GM18870 (cell line): Measurements from ENCODE around the gene NDUFAF8.
A peak's percentile ranks its signal among the peaks of the same experiment; 100 is the strongest.

ENCODE experiments used
- ATAC-seq: cut with Tn5 transposase; IDR thresholded peaks from one replicate; pipeline ENCODE4 v1.9.1; 2021; ENCODE audit warnings: moderate library complexity; ENCODE audit not compliant: unreplicated experiment

Gene NDUFAF8

GRCh38 chr17:81237591-81238489 is 1.3 kb upstream of the NDUFAF8 start:
- no peak for ATAC-seq

DNA sequence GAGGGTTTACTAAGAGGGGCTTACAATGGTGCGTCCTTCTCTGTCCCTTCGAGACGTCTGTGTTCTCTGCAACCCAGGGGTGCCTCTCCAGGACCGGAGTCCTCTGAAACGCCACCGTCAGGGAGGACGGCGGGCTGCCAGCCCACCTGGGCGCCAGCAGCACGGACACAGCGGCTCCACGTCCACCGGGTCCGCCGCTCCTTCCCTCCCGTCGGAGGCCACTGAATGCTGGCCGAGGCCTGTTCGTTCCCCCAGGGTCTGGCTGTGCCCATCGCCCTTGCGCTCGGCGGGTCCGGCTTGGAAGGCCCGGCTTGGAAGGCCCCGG is 666 bp upstream of the NDUFAF8 start:
- peak; percentile 5 for ATAC-seq

GRCh38 chr17:81239714-81240555 is 817 bp downstream of the NDUFAF8 start:
- no peak for ATAC-seq

DNA sequence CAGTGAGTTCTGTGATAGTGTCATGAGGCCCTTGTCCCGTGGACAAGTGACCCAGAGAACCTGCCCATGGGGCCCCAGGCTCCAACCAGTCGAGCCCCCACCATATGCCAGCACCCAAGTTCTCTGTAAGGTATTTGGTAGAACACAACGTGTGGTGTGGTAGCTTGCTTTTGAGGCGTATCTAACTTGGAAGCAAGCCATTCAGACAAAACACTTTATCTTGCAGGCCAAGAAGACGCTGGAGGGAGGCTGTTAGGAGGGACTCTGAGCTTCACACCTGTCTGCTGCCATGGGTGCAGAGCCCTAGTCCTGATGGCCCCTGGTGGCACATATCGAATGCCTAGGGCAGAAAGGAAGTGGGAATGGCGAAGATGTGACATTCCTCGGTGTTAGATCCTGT is 1.6 kb downstream of the NDUFAF8 start:
- ATAC-seq, result no peak

DNA sequence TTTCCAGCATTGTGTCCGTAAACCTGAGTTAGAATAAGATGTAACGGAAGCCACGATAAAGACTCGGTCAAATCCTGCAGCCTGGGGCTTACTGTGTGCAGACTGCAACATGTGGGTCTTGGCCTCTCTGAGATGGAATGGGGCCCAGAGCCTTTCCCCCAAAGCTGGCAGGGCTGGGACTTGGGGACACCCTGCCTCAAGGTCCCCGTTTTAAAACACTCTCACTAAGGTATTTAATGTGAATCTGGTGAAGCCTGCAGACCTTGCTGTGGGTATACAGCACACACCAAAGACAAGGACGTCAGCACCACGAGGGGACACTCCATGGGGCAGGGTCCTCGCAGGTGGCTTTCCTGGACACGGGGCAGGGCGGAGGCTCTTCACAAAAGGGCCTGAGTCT is 2.1 kb downstream of the NDUFAF8 start:
- no peak for ATAC-seq

GRCh38 chr17:81241648-81242420 is 2.7 kb downstream of the NDUFAF8 start:
- no peak for ATAC-seq

DNA sequence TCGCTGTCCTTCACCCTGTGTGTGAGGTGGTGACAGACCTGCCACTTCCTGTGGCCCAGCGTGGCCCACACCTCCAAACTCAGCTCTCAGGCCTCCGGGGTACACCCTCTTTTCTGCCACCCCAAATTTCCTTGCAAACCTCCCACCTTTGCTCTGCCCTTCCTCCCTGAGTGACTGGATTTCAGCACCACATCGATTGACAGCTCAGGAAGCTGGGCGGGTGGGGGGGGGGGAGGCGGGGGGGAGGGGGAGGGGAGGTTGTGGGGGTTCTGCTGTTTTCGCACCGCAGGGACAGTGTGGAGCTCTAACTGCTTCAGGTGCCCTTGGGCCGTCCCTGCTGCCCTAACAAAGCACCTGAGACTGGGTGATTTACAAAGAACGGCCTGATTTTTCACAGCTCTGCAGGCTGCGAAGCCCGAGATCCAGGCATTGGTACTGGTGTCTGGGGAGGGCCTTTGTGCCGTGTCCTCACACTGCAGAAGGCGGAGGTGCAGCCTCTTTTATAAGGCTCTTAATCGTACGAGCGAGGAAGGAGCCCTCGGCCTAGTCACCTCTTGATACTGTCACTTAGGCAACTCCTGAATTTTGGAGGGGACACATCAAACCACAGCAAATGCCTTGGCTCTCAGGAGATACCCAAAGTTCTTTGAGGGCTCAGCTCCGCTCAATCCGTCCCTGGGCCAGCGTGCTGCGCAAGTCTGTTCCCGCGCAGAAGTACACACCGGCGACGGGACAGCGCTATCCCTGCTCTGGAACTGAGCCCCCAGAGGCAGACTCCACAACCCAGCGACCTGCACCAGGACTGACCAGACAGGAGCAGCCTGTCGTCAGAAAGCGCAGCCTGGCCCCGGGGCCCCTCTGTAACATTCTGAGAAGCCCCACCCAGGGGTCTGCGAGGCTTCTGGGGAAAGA is 3.6 kb downstream of the NDUFAF8 start:
- no peak for ATAC-seq

DNA sequence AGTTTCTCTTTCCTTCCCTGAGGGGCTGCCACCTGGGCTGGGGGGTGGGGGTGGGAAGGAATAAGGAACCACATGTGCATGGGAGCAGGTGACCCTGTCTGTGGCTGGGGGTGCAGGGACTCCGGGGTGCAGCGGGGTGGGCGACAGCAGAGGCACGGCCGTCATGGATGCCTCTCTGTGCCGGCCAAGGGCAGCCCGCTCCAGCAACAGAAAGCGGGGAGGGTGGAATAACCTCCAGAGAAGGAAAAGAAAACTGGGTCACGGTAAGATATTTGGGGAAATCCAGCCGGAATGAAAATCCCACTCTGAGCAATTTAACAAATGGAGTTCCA is 4.2 kb downstream of the NDUFAF8 start:
- ATAC-seq, result no peak

DNA sequence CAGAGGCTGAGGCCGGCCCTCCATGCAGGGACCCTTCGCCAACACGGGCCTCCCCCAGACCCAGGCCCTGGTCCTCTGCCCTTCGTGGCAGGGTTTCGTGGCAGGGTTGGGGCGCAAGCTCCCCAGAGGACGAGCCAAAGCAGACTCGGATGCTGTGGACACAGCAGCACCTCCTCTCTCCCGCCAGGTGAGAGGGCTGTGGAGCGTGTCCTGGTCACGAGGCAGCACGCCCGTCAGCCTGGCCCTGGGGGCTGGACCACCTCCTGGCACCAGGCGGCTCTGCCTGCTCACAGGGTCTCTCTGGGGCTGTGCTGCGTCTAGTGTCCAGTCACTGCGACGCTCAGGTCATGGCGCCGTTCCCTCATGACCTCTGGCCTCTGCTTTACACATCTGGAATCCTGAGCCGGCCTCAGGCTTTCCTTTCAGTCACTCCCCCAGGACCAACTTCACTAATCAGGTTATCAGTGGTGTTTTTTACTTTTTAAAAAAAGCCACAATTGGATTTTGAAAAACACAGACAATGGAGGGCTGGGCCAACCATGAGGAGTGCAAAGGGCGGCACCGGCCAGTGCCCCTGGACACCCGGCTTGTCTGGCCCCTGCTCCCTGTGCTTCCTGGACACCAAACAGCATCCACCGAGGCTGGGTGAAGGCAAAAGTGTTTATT is 5.4 kb downstream of the NDUFAF8 start:
- no peak for ATAC-seq

- ATAC-seq, result no peak
Observed at GRCh38 chr17:81245024-81245664, 6.0 kb downstream of the NDUFAF8 start.

GRCh38 chr17:81245665-81246342 is 6.7 kb downstream of the NDUFAF8 start:
- ATAC-seq, result no peak

DNA sequence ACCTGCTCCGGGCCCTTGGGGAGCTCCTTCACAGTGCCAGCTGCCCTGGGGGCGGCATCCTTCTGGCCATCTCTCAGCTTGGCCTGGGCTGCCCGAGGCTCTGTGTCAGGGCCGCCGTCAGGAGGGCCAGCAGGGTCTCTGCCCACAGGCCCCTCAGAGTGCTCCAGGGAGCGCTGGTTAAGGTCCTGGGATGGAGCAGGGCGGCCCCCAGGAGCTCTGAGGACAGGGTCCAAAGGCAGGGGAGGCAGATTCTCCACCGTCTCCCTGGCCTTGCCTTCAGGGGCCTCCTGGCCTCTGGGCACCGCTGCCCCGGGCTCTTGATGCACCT is 7.2 kb downstream of the NDUFAF8 start:
- ATAC-seq, result no peak

GRCh38 chr17:81246679-81247338 is 7.7 kb downstream of the NDUFAF8 start:
- no peak for ATAC-seq

DNA sequence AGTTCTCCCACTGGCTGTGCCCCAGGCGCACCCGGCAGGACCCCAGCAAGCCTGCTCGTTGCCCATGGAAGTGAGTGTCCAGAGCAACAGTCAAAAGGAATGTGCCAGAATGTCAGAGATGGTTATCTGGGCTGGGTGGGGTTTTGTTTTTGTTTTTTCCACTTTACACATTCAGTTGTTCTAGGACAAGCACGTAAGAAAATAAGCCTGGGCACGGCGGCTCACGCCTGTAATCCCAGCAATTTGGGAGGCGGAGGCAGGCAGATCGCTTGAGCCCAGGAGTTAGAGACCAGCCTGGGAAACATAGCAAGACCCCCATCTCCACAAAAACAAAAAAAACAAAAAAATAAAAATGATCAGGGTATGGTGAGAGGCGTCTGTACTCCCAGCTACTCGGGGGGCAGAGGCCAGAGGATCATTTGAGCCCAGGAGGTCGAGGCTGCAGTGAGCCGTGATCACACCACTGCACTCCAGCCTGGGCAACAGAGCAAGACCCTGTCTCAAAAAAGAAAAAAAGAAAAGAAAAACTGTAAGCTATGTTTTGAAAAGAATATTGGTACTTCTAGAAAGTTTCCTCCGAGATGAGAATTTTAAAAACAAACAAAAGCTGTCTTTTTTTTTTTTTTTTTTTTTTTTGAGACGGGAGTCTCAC is 8.3 kb downstream of the NDUFAF8 start:
- ATAC-seq, result no peak

- ATAC-seq, result no peak
Observed at GRCh38 chr17:81248649-81249048, 9.5 kb downstream of the NDUFAF8 start.

DNA sequence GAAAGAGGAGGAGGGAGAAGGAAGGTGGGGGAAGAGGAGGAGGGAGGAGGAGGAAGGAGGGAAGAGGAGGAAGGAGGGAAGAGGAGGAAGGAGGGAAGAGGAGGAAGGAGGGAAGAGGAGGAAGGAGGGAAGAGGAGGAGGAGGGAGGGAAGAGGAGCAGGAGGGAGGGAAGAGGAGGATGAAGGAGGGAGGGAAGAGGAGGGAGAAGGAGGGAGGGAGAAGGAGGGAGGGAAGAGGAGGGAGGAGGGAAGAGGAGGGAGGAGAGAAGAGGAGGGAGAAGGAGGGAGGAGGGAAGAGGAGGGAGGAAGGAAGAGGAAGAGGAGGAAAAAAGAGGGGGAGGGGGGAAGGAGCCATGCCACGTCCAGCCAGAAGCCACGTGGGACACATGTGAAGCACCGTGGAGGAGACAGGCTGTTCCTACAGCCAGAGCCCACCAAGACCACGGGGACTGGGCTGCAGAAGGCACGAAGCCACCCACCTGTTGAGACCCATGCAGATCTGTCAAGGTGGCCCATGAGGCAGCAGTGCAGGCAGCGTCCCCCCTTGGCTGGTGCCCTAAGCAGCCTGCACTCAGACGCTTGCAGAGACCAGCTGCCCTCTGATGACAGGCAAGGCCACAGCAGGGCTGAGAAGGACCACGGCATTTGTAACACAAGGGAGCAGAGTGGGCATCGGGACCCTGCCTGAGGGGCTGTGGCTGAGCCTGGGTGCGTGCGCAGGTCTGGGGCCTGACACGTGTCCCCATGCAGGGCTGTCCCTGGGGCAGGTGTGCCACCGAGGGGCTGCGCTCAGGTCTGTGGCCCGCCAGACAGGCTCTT is 10.3 kb downstream of the NDUFAF8 start:
- ATAC-seq, result no peak
